ENCODE measurements around the gene ADAMTS9. TPM values are rescaled to one million over a fixed set of nuclear protein-coding genes. Genes with fewer than 3 reads are reported as not detected.

ADAMTS9 gene
- total and polyA plus RNA-seq, 2 of the 13 experiments (the other 11 are each of a cell fraction or from before 2014, with no cell fraction given): 0.02 to 0.09 TPM

- no peaks in the 10 kb centered on the region for H4K20me1 ChIP-seq (ENCODE audit: insufficient read depth, low read length)
- CTCF ChIA-PET (ENCODE audit: low intra/inter-chr PET ratio, low total read pairs): no interaction called here
Observed at GRCh38 chr3:64551697-64552096, 136.1 kb downstream of the ADAMTS9 start.

More at GRCh38 chr3:64551697-64552096, 136.1 kb downstream of the ADAMTS9 start:
- no peaks in the 10 kb centered on the region for H3K79me2 ChIP-seq (ENCODE audit: insufficient read depth, low read length)
- TF ChIP-seq REST (IDR thresholded peaks at IDR 0.05; ENCODE audit: borderline replicate concordance in 1 of 2, low read depth in 1 of 2, low read length in 2 of 2) (no peak), ZNF776 (CRISPR knock-in tag; IDR thresholded peaks at IDR 0.05) (no peak), GABPB1 (CRISPR knock-in tag; IDR thresholded peaks at IDR 0.05) (no peak), ZNF512 (CRISPR knock-in tag; IDR thresholded peaks at IDR 0.05) (no peak), ZBTB7B (CRISPR knock-in tag; IDR thresholded peaks at IDR 0.05) (no peak)
- H3K4me1 ChIP-seq (ENCODE audit: insufficient read depth, low read length): peaks cover 10% of the 10 kb centered on the region; the same call in 1 of the 2 replicates
- POLR2A ChIA-PET: no interaction called here
- no peaks in the 10 kb centered on the region; a peak in 1 of 5 replicates for H3K27me3 ChIP-seq (ENCODE audit: control insufficient read depth in 1 of 2, insufficient read depth in 2 of 2, low read length in 2 of 2)
- no peak for FAIRE-seq
- BruUV-seq (replicated peaks): no TSS peak
- intact Hi-C loops (cut with micrococcal nuclease; ENCODE audit: unreplicated experiment) (no loop called here), in situ Hi-C loops (cut with HindIII; ENCODE audit: extremely low pct_ligation_motif_present, low pct_unique_long_range_greater_than_20kb) (no loop called here)
- no peak for DNase-seq (ENCODE audit: low spot score)
- H3K9me3 ChIP-seq (ENCODE audit: low read length): no peaks in the 10 kb centered on the region
- H3K27ac ChIP-seq (ENCODE audit: extremely low read length, insufficient read depth, low read length): no peak overlapping the region
- H2AFZ ChIP-seq (ENCODE audit: low read length): no peak overlapping the region
- H3K9ac ChIP-seq (ENCODE audit: insufficient read depth, low read depth, low read length): no peak overlapping the region
- H3K4me2 ChIP-seq (ENCODE audit: low read depth, low read length): no peak overlapping the region
- ATAC-seq: no peak
- no peaks in the 10 kb centered on the region for H3K36me3 ChIP-seq (replicated peaks in 1 of 2; ENCODE audit: control insufficient read depth in 1 of 2, insufficient read depth in 2 of 2, low read length in 2 of 2)
- WGBS (ENCODE audit: low lambda C conversion rate): 13% methylated on average over 1 of the region's 1 CpG
- no peak overlapping the region for H3K4me3 ChIP-seq (replicated peaks in 1 of 3; ENCODE audit: insufficient read depth in 1 of 3, low read depth in 2 of 3, low read length in 3 of 3)
